Suppressor macrophage treated with lipopolysaccharide for 1 hour (primary cell): ENCODE measurements around the gene MED20.

Source experiments
- DNase-seq, 3 donors: peaks; one replicate each; pipeline ENCODE4 v3.0.0-alpha.2; 2020 to 2022

Gene MED20

DNA sequence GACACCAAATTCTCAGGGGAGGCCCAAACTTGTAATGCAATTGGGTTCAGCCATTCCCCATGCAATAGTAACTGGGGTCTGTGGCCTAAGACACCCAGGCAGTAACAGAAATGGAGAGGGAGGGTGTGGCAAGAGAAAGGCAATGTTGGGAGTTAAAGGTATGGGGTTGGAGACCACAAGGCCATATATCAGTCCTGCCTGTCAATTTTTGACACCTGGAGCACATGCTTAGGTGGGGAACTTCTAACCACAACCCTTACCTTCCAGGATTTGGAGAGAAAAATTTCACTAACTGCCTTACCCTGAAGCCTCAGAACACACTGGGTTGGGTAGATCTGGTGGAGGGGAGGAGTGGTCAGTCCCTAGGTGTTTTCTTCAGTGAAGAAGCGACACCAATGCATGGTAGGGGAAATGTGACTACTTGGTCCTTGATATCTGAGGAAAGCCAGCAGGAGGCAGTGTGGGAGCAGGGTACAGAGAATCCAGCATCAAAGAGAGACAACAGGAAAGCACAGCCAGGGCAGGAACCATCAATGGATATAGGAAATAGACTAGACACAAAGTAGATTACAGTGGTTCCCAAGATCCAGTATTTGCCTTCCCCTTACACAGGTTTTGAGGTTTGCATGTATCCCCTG lies 18.9 kb downstream of the MED20 start:
- peak; percentile 59 to 71 (median 63) for DNase-seq

DNA sequence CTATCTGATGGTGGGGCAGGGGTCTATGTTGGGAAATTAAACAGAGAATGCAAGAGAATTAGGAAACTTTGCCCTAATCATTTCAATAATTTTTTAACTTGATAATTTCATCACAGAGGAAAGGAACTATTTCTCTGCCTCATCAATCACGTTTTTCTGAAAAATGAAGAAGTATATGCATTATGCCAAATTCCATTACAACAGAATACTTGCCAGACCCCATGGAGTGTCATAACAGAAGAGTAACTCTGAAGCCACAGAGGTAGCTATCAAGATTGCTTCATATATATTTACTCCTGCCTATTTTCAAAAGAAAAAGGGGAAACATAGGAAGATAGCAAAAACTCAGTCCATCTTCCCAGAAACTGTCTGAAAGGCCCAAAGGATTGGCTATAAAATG lies 20.1 kb downstream of the MED20 start:
- DNase-seq = peak; percentile 3 to 24 (median 19)

GRCh38 chr6:41896281-41896680 lies 24.7 kb downstream of the MED20 start:
- DNase-seq = peak in 2 of 3 donors; percentile 27 to 39

DNA sequence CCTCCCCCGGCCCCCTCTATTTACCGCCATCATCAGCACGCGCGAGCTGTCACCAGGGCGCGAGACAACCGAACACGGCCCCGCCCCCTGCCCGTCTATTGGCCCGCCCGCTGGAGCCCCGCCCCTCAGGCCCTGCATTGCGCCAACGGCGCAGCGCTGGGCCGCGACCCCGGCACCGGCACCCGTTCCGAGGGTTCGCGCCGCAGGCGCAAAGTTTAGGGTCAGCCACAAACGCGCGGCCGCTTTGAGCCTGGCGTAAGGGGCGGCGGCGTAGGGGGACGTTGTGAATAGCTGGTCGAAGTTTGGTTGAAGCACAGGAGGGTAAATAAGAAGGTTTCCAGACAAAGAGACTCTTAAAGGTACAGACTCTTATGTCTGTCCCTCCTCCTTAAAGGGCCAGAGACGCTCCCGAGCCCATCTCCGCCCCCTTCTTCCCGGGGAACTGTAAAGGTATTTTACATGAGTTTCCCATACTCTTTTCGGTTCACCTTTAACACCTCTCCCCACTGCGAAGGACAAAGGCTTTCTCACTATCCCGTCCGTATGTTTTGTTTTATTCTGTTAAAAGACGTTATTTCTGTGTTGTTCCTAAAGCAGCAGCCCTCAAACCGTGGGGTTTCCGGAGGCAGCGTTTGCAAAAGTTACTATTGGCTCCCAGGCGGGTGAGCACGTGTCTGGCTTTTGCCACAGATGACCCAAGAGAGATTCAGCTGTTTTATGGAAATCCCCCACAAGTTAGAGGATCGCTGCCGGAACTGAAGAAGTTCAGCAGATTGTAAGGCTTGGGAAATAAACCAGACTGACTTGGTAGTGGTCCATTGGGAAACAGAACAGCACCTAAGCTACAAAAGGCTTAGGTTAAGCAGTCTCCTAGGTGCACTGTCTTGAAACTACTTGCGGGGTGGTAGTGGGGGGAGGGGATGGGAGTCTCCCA lies 25.4 kb downstream of the MED20 start, which contains the start of gene USP49:
USP49 (minus strand) TSS at position 76 of the 934 bp plus-strand sequence. CDS start 88,392 bp downstream, outside the sequence.
- peak; percentile 96 to 97 (median 97) for DNase-seq

GRCh38 chr6:41894366-41895299 lies 26.3 kb downstream of the MED20 start:
- peak in 2 of 3 donors; percentile 19 for DNase-seq

DNA sequence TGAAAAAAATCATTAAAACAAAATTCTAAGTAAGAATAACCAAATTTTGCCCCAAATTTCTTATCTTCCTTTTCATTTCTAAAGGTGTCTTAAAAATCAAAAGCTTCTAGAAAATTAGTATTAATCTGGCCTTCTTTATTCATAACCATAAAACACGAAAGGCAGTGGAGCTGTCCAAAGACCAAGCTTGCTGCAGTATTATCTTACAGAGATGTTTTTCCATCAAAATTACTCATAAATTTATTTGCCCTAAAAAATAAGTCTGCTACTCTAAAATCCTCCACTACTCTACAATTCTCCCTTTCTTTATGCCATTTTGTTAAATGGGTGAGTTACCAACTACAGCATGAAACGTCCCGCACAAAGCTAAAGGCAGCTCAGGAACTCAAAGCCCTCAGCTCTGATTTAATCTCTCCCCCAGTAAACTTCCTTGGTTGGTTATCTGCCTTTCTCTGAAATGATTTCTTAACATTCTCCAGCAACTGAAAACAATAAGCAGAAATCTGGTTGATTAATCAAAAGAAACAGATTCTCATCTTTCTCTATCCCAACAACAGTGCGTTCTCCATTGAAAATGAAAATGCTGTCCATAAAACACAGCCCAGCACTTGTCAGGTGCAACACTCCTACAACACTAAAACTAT lies 27.9 kb downstream of the MED20 start:
- no peak for DNase-seq

DNA sequence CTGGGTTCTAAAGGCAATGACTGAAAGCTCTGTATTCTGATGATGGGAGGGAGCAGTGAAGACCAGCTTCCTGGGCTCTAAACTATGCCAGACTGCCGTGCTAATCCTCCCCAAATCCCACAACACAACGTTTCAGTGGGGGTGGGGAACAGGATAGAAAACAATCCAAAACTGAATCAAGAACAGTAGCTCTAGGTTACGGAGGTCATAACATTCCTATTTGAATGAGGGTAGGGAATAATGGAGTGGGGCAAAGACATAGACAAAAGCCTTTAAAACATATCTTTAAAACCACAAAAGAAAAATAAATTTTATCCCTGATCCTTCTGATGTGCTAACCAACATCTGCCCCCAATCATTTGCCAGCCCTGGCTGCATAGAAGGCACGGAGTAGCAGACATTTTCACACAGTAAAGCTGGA lies 33.6 kb downstream of the MED20 start:
- no peak for DNase-seq

DNA sequence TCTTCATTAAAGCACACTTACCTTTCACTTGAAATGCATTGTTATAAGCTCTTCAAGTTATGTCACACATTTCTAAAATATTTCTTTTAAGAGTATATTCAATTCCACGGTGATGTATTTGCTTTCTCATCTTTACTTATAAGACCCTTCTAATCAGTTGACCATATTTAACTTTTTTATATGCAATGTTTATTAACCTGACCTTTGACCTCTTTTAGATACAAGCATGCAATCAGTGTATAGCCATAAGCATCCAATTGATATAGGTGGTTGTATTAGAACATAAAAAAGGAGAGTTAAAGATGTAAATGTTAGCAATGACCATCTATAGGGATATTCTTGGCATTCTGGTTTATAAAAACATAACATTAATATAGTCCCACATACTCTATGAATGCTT lies 35.0 kb downstream of the MED20 start:
- no peak for DNase-seq

DNA sequence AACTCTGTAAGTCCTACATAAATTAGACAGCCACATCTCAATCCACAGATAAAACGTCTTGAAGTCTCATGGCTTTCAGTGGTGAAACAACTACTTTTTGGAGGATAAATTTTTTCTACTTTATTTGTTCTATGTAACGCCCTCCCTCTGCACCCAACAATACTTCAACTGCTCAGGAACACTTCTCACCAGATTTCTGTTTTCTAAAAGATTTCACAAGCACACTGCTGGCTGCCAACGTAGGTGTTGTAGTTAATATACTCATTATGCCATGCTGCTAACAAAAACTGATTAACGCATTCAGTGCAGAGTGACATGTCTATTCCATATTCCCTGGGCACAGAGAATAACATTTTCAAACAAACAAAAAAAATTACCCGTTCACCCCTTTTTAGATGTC lies 36.0 kb downstream of the MED20 start:
- no peak for DNase-seq

DNA sequence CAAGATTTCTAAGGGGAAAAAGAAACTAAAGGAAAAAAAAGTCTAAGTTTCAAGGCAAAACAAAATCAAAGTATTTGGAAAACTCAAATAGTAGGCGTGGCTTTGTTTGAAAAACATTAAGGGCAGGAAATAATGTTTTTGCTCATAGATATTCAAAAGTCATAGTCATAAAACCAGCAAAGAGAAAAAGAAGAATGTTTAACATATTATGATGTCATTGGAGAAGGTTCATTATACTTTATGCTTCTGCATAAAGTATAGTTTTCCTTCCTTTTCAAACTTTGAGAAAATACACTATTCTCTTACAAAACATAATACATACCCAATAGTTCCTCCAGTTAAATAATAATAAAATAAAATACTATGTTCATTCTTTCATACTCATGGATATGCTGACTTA lies 39.4 kb downstream of the MED20 start:
- no peak for DNase-seq

GRCh38 chr6:41878961-41879405 lies 42.0 kb downstream of the MED20 start:
- DNase-seq = no peak

GRCh38 chr6:41878246-41878645 lies 42.7 kb downstream of the MED20 start:
- DNase-seq = no peak

GRCh38 chr6:41877051-41877680 lies 43.8 kb downstream of the MED20 start:
- no peak for DNase-seq

- no peak for DNase-seq
These were observed 46.2 kb downstream of the MED20 start for GRCh38 chr6:41874741-41875140.

DNA sequence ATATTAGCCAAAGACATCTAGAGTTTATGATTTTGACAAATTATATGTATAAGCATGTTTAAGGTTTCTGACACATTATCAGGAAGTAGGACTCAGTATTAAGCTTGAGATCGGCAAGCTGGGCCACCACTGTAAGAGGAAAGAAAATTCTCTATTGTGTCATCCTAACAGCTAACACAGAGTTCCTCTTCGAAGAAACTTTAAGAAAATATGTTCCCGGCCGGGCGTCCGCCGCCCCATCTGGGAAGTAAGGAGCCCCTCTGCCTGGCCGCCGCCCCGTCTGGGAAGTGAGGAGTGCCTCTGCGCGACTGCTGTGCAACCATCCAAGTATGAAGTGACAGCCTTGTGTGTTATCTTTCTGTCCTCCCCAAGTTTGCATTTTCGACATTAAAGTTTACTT lies 48.8 kb downstream of the MED20 start:
- DNase-seq = peak; percentile 38 to 49 (median 38)

DNA sequence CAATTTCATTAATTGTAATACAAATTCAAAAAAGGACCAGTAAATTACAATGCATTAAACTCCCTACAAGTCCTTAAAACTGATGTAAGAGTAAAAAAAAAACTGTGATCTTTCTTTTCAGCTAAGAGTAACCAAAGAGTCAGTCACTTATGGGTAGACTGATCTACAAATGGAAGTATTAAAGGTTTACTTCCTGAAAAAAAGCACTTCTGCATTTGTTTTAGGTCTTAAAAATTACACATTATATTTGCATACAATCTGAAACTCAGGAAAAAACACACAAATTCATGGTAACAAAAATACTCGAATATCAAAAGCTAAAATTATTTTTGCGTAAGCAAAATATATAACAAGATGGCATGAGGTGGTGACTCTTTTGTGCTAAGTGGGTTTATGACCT lies 49.2 kb downstream of the MED20 start:
- peak in 2 of 3 donors; percentile 41 to 53 for DNase-seq

DNA sequence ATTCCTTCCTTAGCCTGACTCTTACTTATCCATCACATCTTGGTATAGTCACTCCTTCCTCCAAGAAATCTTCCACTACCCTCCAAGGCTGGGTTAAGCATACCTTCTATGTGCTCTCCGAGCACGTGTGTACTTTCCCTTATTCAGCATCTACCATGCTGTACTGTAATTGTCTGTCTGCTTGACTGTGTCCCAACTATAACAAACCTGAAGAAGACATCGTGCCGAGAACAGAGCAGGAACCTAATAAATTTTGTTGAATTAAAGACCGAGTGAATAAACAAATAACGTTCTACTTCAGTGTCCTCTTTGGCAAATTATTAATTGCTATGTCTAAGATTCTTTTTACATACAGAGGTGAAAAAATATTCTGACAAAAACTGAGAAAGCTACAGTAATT lies 61.6 kb downstream of the MED20 start:
- DNase-seq = no peak

DNA sequence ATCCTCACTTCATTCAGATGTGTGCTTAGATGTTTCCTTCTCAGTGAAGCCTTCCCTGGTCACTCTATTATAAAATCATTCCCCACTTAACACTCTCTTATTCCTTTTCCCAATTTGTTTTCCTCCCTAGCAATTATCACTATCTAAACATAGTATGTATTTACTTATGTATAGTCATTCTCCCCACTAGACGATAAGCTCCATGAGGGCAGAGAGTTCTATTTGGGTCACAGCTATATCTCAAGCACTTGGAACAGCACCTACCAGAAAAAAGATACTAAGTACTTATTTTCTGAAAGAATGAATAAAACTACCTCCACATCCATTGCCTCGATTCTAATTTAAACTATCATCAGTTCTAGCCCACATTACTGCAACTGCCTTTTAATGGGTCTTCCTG lies 62.2 kb downstream of the MED20 start:
- DNase-seq = no peak
